H4 (cell line): ENCODE results near the gene LANCL2. TPM values are rescaled to one million over a fixed set of nuclear protein-coding genes. Genes with fewer than 3 reads are reported as not detected.
"Not testable (repeated sequence)": the region's sequence is repeated elsewhere in the genome, so short reads cannot be mapped to it uniquely, and the experiment has no call there.

Source experiments
- DNase-seq: peaks from one replicate; pipeline ENCODE4 v3.0.0-alpha.2; 2015; ENCODE audit warnings: low spot score
- total RNA-seq: library from RNA; depleted of rRNA; stranded (reverse); fragments of >200 nt; shearing (Covaris generic); gene quantifications from 2 replicates; pipeline ENCODE4 v1.2.3, GENCODE V29; 2014; rRNA removed

The LANCL2 gene, protein sequence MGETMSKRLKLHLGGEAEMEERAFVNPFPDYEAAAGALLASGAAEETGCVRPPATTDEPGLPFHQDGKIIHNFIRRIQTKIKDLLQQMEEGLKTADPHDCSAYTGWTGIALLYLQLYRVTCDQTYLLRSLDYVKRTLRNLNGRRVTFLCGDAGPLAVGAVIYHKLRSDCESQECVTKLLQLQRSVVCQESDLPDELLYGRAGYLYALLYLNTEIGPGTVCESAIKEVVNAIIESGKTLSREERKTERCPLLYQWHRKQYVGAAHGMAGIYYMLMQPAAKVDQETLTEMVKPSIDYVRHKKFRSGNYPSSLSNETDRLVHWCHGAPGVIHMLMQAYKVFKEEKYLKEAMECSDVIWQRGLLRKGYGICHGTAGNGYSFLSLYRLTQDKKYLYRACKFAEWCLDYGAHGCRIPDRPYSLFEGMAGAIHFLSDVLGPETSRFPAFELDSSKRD
- 37.0 and 43.6 TPM in 2 replicates for total RNA-seq

DNA sequence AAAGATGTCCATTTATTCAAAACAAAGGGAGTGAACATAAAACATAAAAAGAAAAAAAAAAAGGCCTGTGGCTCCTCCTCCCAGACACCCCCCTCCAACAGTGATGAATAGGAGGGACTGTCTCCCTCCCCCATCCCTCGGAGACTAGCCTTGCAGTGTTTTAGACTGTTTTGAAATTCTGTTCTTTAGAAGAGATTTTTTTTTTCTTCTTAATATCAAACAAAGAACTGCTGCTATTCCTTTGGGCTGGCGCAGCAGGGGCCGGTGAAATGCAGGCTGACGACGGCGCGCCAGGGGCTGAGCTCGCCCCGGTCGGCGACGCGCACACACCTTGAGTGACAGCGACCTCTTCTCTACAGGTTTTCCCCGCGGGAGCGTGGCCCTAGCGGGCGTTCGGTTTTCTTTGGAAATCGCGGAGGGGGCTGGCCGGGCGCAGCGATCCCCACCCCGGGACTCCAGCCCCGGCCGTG is at the start of gene LANCL2:
Gene LANCL2, plus strand, starts transcription at position 133 of the 470 bp plus-strand sequence. CDS start 689 bp downstream, outside the sequence.
- no peak for DNase-seq

DNA sequence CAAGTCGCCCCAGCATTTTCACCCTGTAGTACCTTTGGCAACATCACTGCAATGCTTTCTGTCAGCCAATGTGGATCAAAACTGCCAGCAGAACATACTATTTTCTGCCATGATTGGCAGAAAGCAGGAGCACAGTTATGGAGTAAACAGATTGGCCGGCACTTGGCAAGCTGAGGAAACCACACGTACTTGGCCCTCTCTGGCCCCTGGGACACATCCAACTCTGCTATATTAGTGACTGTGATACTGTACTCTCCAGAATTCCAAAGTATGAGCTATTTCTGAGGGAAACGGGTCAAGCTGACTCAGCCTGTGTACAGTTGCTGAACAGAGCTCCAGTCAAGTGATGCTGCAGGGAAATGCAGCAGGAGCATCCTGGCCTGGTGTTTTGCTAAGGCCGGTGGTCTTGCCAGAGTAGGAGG is 39.8 kb upstream of the LANCL2 start:
- DNase-seq: peak; percentile 94

DNA sequence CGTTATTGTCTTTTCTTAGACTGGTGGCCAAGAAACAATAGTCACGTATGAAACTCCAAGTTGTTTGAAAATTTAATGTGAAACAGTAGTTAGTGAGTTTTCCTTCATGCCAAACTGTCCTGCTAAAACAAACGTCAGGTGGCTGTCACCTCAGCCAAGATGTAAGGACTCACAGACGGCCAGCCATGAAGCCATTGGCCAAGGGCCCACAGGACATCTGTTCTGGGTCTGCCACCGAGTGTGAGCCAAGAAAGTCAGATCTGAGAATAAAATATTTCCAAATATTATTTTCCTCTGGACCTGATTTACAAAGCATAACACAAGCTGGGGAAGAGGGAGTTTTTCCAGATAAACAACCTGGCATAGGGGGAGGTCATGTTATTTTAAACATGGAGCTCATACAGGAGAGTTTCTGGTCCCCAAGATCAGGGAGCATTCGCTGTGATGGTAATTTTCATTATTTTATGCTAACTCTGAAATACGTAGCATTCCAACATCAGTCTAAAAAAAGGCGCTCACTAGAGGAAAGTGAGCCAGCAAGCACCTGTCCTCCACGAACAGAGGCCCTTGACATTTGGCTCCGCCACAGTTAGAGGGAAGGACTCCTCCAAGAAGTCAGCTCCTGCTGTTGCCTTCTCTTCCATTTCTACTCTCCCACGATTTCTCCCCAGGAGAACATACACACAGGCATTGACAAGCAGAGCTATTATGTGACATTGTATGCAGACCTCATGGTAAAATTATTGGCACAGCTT is 38.9 kb upstream of the LANCL2 start:
- DNase-seq: no peak

DNA sequence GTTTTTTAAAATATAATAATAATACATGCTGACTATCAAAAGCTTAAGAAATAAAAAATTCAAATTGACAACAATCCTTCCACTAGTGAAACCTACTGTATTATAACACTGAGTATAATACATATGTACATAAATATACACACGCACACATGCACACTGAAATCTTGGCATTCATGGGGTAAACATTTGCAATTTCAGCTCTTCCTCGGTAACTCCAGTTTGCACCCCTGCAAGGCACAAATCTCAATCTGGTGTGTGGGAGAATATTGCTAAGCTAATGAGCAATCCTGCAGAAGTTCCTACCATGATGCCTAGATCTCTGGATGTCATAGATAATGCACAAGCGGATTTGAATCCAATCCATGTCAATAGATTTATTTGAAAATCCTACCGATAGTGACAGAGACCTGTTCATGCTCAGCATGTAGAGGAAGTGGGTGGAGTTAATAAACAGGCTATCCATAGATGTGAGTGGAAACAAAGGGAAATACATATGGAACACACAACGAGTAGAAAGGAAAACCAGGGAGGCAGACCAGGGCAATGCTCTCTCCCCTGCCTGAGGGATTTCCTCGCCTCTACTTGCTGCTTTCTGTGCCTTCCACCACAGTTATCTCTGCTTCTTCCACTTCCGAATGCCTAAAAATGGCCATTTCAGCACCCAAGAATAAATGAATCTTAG is 38.1 kb upstream of the LANCL2 start:
- DNase-seq: no peak

DNA sequence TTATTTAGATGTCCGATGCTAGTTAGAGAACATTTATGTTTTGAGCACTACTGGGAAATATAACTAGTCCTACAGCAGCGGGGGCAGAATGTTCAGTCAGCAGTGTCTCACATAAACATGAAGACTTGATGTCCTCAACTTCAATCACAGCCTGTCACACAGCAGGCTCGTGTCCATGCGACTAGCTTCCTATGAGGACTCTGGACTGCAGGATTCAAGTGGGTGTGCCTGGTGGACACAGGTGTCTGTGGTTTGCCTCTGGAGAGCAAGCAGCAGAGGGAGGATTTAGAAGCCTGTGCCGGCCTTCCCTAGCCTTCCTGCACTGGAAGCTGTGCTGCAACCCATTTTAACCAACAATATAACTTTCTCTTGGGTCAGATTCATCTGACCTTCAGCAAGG is 30.0 kb upstream of the LANCL2 start:
- DNase-seq: no peak

DNA sequence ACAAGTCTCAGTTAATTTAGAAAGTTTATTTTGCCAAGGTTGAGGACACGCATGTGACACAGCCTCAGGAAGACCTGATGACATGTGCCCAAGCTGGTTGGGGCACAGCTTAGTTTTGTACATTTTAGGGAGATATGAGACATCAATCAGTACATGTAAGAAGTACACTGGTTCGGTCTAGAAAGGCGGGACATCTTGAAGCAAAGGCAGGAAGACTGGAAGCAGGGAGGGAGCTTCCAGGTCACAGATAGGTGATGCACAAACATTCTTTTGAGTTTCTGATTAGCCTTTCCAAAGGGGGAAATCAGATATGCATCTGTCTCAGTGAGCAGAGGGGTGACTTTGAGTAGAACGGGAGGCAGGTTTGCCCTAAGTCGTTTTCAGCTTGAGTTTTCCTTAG is 29.4 kb upstream of the LANCL2 start:
- DNase-seq: no peak

DNA sequence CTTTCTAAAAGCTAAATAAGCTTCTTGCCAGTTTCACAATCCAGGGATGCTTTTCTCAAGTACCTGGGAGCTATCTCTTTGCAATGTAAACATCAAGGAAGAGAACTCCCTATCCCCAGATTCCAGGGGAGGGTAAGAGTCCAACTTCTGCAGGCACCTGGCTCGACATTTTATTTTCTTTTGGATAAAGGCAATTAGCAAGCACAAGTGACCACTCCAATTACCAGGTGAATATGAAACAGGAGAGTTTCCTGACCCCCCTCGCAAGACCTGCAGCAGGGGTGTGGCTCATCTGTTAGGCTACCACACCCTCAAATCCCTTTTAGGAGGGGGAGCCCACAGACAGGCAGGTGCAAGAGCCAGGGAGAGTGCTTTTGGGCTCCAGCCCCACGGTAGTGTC is 28.6 kb upstream of the LANCL2 start:
- DNase-seq: no peak

DNA sequence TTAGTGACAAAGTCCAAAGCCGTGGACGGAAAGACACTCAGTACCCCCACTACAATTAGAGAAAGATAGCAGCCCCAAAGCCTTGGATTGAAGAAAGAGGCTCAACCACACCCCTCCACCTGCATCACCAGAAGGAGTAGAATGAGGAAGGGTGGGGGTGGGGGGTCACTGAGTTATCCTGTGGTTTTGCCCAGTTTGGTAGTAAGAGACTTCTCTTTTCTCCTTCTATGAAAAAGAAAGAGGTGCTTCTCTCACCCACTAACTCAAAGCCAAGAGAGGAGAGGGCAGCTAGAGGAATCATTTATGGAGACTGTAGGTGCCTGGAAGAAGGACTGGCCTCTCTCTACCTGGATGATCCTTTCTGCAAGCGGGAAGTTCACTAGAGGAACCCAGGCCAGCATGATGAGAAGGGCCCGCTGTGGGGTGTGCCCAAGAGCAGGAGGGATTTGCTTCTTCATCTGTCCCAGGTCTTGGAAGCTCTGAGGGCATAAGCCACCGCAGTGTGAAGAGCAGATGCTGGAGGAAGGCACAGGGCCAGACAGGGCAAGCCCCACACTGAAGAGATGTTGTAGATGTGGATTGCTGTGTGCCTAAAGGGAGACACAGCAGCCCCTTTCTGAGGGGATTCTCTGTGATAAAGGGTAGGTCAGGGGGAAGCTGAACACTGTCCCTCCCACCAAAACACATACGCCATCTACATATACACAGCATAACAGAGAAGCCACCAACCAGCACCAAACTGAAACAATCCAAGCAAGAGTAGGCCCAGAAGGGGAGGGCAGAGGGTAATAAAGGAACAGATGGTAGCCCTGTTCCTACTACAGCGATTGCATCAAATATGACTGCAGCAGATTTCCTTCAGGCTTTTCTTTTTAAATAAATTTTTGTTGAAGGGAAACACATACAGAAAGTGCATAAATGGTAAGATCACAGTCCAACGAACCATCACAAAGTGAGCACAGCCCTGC is 25.8 kb upstream of the LANCL2 start:
- DNase-seq: no peak

DNA sequence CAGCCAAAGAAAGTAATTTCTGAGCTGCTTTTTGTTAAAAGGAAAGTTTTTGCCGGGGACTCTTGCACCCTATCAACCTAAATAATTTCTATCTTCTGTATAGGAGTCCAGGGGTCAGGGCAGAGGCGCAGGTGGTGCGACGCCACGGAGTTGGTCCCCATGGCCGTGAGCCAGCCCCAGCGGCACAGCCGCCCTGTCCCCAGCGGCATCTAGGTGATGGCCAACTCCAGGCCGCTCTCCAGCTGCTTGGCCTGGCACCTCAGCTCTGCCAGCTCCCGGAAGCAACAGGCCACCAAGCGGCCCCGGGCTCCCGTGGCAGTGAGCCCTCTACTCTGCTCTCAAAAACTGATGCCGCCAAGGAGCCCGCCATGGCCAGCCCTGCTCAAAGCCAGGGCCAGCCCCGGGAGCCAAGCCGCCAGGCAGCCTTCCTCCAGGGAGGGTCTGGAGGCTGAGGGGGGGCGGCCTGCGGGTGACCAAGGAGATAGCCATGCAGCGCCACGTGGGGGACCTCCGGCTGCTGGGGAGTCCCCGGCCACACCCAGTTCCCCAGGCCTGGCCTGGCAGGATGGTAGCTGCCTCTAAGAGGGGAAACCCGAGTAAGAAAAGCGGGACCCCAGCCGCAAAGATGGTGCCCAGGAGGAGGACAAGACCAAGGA is 22.8 kb upstream of the LANCL2 start:
- DNase-seq: no peak

DNA sequence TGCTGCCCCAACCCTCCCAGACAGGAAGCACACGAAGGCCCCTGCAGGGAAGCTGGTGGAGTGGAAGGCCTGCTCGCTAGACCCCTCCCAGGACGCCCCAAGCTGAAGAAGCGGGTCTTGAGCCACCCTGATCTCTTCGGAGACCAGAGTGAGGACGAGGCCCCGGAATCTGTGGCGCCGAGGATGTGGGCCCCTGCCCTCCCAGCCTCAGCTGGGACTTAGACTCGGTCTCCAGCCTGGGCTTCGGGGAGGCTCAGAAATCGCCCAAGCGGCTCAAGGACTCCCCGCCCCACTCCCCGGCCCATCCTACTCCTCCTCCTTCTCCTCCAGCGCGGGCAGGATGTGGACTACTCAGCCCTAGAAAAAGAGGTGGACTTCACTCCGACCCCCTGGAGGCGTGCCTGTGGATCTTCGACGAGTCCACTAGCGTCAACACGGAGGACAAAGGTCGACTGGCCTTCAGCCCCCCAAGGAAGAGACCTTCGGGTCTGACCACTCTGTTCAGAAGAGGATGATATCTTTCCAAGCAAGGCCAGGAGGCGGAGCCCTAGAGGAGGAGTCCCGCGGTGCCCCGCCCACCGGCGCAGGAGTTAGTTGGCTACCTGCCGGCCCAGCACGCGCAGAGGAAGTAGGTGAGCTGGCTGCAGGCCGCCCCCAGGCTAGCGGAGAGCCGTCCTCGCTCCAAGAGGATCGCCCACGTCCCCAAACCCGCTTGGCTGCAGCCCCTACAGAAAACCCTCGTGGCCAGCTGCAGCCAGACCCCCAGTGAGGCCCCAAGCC is 21.9 kb upstream of the LANCL2 start:
- no peak for DNase-seq

DNA sequence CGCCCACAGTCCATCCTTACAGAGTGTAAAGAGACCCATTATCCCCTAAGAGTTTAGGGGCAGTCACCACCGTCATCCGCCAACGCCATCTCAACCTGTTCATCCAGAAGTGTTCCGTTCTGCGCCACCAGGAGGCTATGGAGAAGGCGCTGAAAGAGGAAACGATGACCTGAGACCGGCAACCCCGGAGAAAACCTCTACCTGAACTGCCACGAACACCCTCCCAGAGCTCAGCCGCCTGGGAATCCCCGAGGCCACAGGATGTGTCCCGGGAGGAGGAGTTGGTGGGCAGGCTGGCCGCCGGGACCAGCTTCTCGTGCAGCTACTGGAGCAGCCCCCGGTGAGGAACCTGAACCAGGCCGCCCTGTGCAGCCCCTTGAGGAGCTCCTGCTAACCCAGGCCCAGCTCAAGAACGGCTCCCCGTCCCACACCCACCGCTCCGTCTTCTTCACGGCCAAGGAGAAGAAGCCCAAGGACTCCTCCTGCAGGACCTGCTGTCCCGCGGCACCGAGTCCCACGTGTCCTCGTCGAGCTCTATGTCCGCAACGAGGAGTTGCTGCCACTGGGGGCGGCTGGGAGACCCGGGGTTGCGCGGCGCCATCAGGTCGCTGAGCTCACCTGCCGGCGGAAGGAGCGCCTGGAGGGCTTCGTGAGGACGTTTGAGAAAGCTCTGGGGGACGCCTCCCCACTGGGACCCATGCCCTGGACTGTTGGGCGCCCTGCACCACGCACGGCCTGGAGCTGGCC is 21.1 kb upstream of the LANCL2 start:
- DNase-seq: no peak

DNA sequence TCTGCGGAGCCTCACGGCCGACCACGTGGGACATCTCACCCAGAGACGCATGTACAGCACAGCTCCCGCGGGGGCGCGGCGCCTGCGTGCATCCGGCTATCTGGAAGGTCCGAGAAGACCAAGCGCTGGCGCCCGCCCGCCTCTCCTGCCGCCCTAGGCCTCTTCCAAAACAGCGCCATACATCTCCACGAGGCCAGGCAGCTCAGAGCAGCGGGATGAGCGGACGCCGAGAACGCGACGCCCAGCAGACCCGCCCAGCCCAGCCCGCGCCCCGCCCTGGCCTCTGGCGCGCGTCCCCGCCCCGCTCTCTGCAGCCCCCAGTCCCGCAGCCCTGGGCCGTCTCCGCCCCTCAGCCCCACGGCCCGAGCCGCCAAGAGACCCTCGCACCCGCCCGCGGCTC is 20.3 kb upstream of the LANCL2 start:
- DNase-seq: no peak

DNA sequence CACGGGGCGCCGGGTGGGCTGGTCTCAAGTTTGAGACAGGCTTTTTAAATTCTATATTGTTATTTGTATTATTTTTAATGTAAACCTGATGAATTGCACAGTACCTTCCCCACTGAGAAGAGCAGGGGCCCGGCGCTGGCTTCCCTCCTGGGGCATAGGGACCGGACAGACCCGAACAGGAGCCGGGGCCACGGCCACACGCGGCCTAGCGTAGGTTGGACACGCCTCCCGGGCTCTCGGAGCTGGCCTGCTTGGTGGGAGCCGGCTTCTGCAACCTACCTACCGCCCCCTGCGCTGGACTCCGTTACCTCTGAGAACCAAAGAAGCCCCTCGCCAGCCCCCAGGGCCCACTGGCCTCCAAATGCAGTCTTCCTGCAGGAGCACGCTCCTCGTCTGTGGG is 19.8 kb upstream of the LANCL2 start:
- DNase-seq: no peak

DNA sequence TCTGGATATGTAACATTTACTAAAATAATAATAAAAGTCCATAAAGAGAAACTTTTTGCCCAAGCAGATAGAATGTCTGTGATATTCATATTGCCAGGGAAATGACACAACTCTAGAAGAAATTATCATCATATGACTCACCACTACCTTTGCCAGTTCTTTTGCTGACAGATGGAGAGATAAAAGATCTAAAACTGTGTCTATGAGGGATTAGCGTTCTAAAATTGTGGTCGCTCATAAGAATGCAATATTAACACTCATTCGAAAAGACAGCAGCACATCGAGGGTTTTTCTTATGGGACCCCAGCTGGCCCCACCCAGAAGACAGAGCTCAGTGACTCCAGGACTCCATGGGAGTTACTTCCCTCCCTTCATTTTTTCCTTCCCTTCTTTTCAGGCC is 16.6 kb upstream of the LANCL2 start:
- no peak for DNase-seq

DNA sequence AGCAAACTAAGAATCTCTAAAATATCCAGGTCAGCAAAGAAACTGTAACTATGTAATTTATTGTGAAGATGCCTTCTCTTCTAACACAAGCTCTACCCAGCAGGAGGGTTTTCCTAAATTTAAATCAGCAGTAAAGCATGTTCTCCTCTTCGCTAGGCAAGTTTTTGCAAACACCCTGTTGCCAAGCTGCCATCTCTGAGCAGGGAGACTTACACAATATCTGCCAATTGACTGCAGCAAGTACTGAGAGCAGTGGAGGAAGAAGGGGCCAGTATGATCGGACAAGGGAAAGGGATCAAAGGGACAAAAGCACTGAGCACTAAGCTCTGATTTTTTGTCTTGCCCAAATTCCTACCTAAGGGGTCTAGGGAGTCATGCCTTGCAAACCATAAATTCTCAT is 16.0 kb upstream of the LANCL2 start:
- no peak for DNase-seq

DNA sequence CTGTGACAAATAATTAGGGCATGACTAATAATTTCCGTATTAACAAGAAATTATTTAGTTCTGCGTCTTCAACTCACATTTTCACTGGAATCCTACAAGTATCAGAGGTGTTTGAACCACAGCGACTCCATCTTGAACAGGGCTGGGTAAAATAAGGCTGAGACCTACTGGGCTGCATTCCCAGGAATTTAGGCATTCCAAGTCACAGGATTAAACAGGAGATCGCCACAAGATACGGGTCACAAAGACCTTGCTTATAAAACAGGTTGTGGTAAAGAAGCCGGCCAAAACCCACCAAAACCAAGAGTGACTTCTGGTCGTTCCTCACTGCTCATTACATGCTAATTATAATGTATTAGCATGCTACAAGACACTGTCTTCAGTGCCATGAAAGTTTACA is 14.9 kb upstream of the LANCL2 start:
- no peak for DNase-seq

DNA sequence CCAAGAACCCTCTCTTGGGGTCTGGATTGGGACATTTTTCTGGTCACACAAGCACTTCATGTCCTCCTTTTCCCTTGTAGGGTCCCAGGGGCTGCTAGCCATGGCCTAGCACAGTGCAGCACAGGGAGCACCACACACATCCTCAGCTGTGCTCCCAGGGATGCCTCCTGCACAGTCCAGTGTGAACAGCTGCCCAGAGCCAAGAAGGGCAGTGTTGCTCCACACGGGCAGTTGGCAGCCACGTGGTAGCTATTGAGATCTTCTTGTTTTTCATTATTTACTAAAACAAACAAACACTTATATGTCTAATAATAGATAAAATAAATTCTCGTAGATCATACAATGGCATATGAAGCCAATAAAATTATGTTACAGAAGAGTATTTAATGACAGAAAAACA is 13.9 kb upstream of the LANCL2 start:
- DNase-seq: no peak

DNA sequence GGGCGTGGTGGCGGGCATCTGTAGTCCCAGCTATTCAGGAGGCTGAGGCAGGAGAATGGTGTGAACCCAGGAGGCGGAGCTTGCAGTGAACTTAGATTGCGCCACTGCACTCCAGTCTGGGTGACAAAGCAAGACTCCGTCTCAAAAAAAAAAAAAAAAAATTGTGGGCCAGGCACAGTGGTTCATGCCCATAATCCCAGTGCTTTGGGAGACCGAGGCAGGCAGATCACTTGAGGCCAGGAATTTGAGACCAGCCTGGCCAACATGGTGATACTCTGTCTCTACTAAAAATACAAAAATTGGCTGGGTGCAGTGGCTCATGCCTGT is 12.2 kb upstream of the LANCL2 start:
- DNase-seq: not testable (repeated sequence)

DNA sequence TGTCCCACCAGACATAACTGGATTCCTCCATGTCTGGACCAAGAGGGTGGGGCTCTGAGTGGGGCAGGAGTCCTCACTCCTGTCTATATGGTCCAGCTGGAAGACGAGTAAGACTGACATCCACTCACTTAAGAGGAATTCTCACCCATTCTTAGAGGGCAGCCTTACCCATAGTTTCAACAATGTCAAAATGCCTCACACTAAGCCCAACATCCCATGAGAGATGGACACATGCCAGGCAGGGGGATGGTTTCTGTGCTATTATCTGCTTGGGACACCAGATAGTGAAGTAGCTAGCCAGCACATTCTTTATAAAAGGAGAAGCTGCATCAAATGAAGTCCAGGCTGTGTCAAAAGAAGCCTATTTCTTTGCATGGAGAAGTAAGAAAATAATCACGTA is 4.7 kb upstream of the LANCL2 start:
- no peak for DNase-seq
